Subcutaneous adipose tissue (tissue), 4 donors: ENCODE results near the gene OBSCN. TPM values are rescaled to one million over a fixed set of nuclear protein-coding genes. Genes with fewer than 3 reads are reported as not detected.

Source experiments
- total RNA-seq, 4 donors: library from RNA; depleted of rRNA; stranded (reverse); fragments of >200 nt; gene quantifications; one replicate each; pipeline ENCODE4 v1.1.0, GENCODE V29; 2016
- TF ChIP-seq, protein P1 (sequence below): fragments of 450-650 bp; IDR thresholded peaks from one replicate; pipeline ENCODE4 v1.5.1; 2016; ENCODE audit warnings: low read depth, mild to moderate bottlenecking, control low read depth, antibody characterized with exemption, moderate library complexity

OBSCN gene
- total RNA-seq, 4 donors from 2014 or later, result 4.1 to 4.9 (median 4.7) TPM

DNA sequence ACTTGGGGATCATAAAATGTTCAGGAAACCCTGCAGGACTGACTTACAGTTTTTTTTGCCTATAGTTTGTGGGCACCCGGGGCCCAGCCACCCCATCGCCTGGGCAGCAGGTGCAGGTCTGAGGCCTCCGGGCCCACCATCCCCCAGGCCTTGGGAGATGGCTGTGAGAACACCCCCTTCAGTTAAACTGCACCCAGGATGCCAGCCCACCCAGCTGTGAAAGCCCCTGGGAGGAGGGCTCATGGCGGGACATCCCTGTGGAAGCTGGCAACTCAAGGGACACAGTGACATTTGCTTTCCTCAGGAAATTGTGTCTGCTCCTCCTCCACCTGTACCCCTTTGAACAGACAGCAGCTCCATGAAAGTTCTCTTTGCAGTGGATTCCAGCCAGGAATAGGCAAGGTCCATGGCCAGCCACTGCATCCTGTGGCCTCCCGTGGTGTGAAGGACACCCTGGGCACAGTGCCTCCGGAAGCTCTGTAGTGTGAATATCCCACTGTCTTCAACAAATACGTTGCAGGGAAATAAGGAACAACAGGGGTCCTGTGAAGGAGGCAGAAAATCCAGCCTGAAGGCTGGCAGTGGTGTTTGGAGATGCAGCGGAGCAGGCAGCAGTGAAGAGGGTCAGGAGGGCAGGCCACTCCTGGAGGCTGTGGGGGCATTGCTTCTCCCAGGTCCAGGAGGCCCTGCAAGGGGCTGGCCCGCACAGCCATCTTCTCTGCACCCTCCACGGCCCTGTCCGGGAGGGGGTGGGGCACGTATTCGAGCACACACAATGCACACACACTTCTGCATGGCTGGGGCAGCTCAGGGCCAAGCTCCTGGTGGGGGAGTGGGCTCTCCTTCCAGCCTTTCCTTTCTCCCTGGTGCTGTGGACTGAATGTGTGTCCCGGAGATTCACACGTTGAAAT lies 2.1 kb upstream of the OBSCN start:
- TF ChIP-seq, protein P1, sequence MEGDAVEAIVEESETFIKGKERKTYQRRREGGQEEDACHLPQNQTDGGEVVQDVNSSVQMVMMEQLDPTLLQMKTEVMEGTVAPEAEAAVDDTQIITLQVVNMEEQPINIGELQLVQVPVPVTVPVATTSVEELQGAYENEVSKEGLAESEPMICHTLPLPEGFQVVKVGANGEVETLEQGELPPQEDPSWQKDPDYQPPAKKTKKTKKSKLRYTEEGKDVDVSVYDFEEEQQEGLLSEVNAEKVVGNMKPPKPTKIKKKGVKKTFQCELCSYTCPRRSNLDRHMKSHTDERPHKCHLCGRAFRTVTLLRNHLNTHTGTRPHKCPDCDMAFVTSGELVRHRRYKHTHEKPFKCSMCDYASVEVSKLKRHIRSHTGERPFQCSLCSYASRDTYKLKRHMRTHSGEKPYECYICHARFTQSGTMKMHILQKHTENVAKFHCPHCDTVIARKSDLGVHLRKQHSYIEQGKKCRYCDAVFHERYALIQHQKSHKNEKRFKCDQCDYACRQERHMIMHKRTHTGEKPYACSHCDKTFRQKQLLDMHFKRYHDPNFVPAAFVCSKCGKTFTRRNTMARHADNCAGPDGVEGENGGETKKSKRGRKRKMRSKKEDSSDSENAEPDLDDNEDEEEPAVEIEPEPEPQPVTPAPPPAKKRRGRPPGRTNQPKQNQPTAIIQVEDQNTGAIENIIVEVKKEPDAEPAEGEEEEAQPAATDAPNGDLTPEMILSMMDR, result no peak

DNA sequence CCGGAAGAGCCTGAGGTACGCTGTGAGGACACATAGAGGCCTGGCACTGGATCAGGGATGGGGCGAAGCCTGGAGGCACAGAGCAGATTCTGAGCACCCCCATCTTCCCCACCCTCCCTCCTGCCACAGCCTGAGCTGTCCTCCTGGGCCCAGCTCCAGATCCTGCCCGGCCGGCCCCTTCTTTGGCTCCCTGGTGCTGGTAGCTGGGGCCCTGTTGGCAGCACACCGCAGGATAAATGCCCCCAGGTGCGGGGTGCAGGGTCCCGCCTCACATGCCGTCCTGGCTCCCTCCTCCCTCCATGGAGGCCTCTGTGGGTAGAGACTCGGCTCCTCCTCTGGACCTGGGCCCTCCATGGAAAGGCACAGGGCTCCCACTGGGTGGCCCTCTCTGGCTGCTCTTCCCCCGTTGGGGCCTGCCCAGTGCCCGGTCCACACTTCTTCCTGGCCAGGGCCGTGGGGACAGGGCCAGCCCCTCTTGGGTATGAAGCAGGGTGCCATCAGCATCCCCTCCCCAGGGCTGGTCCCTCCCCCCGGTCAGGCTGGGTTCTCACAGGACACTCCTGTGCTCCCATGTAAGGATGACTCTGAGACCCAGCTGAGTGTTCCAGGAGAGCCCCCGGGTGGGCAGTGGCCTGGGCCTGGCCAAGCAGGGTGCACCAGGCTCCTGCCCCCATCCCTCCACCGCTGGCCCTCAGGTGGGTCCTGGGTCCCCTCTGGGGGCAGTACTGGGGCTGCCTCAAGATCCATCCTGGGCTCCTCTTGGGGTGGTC lies 1.1 kb upstream of the OBSCN start:
- TF ChIP-seq, protein P1, result no peak

DNA sequence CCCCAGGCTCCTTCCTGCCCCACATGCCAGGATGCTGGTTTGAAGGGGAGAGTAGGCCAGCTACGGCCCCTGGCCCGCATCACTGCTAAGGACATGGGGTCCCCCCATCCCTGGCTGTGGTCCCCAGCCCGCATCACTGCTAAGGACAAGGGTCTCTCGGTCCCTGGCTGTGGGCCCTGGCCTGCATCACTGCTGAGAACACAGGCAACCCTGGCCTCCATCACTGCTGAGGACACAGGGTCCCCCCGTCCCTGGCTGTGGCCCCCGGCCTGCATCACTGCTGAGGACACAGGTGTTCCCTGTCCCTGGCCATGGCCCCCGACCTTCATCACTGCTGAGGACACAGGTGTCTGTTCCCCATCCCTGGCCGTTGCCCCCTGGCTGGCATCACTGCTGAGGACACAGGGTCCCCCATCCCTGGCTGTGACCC lies 448 bp upstream of the OBSCN start:
- TF ChIP-seq, protein P1, result no peak

DNA sequence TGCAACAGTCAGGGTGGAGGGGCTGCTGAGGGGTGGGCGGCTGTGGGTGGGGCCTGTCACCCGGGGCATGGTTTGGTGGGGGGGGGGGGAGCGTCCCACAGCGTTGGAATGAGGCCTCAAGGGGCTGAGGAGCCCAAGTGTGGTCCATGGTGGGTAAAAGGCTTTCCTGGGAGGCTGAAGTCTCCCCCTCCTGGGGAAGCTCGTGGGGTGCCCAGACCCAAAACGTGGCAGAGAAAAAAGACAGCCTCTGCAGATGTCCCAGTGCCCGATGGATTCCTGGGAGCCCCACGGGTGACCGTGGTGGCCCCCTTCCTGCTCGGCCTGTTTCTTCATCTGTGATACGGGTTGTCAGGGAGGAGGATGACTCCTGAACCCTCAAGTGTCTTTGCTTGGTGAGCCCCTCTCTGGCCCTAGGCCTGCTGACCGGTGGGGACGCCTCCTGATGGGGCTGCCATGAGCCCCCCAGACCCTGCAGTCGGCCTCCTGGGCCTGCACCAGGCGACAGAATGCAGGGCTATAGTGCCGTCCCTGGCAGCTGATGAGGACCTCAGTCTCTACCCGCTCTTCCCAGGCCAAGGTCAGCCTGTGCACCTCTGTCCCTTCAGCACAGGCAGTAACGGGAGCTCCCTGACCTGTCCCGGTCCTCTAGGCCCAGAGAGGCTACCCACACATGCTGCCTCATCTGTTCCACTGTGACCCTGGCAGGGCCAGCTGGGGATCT lies 1.1 kb downstream of the OBSCN start:
- TF ChIP-seq, protein P1, result no peak

DNA sequence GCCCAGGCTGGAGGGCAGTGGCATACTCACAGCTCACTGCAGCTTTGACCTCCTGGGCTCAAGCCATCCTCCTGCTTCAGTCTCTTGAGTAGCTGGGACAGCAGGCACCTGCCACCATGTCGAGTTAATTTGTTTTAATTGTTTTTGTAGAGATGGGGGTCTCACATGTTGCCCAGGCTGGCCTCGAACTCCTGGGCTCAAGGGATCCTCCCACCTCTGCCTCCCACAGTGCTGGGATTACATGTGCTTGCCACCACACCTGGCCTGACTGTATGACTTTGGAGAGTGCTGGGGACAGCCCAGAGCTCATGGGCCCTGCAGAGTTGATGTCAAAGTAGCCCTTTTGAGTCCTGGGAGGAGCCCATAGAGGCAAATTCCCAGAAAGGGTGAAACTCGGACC lies 1.8 kb downstream of the OBSCN start:
- TF ChIP-seq, protein P1, result no peak

DNA sequence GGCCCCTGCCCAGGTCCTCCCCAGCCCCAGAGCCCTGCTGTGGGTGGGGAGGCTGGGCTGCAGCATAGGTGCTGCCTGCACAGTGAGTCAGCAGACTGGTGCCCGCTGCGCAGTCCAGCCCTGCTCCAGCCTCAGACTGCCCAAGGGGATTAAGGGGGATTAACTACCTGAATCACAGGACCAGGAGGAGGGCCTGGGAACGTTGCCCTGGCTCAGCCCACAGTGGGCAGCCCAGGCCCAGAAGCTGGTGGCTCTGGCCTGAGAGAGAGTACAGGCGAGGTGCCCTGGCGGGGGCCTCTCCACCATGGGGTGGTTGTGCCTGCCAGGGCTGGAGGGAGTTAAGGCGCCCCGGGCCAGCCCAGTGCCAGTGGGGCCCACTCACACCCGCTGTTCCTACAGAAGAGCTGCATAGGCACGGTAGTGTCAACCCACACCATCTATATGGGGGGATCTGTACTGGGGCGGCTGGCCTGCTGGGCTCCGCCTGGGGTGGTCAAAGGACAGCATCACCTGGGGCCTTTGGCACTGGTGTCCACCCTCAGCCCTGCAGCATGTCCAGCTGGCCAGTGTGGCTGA lies 2.3 kb downstream of the OBSCN start:
- TF ChIP-seq, protein P1, result no peak
